Measurements from ENCODE around the gene ZSWIM6.

Gene ZSWIM6

GRCh38 chr5:61441742-61442141 is 109.7 kb downstream of the ZSWIM6 start:
- no peak for DNase-seq (ENCODE audit: low spot score)

- no peak for DNase-seq (ENCODE audit: low spot score)
Measured at GRCh38 chr5:61447780-61448495, 115.9 kb downstream of the ZSWIM6 start.

GRCh38 chr5:61449804-61450492 is 117.9 kb downstream of the ZSWIM6 start:
- peak; percentile 67 for DNase-seq (ENCODE audit: low spot score)

GRCh38 chr5:61450493-61451279 is 118.6 kb downstream of the ZSWIM6 start:
- peak; percentile 4 for DNase-seq (ENCODE audit: low spot score)

GRCh38 chr5:61455179-61456006 is 123.3 kb downstream of the ZSWIM6 start:
- DNase-seq (ENCODE audit: low spot score) = no peak

GRCh38 chr5:61460471-61460870 is 128.4 kb downstream of the ZSWIM6 start:
- no peak for DNase-seq (ENCODE audit: low spot score)

GRCh38 chr5:61461417-61461816 is 129.4 kb downstream of the ZSWIM6 start:
- DNase-seq (ENCODE audit: low spot score) = no peak

- DNase-seq (ENCODE audit: low spot score) = no peak
Measured at GRCh38 chr5:61461926-61462325, 129.9 kb downstream of the ZSWIM6 start.

GRCh38 chr5:61463596-61463995 is 131.5 kb downstream of the ZSWIM6 start:
- no peak for DNase-seq (ENCODE audit: low spot score)

- DNase-seq (ENCODE audit: low spot score) = no peak
Measured at GRCh38 chr5:61464512-61464911, 132.5 kb downstream of the ZSWIM6 start.

- no peak for DNase-seq (ENCODE audit: low spot score)
Measured at GRCh38 chr5:61465066-61465465, 133.0 kb downstream of the ZSWIM6 start.

- DNase-seq (ENCODE audit: low spot score) = no peak
Measured at GRCh38 chr5:61465496-61465895, 133.4 kb downstream of the ZSWIM6 start.

- no peak for DNase-seq (ENCODE audit: low spot score)
Measured at GRCh38 chr5:61466017-61466416, 134.0 kb downstream of the ZSWIM6 start.

GRCh38 chr5:61467766-61468482 is 135.9 kb downstream of the ZSWIM6 start:
- no peak for DNase-seq (ENCODE audit: low spot score)

GRCh38 chr5:61468483-61468865 is 136.4 kb downstream of the ZSWIM6 start:
- DNase-seq (ENCODE audit: low spot score) = no peak

GRCh38 chr5:61471352-61471751 is 139.3 kb downstream of the ZSWIM6 start:
- no peak for DNase-seq (ENCODE audit: low spot score)

- DNase-seq (ENCODE audit: low spot score) = no peak
Measured at GRCh38 chr5:61472172-61472958, 140.3 kb downstream of the ZSWIM6 start.

- no peak for DNase-seq (ENCODE audit: low spot score)
Measured at GRCh38 chr5:61474746-61475145, 142.7 kb downstream of the ZSWIM6 start.

- no peak for DNase-seq (ENCODE audit: low spot score)
Measured at GRCh38 chr5:61477788-61478187, 145.7 kb downstream of the ZSWIM6 start.

GRCh38 chr5:61479850-61480614 is 148.0 kb downstream of the ZSWIM6 start:
- DNase-seq (ENCODE audit: low spot score) = no peak

Data from SW480 (cell line).